Progenitor cell of endocrine pancreas (in vitro differentiated cells): ENCODE measurements around the gene MAD1L1. TPM values are rescaled to one million over a fixed set of nuclear protein-coding genes. Genes with fewer than 3 reads are reported as not detected.

Source experiments
- DNase-seq: peaks from one replicate; pipeline ENCODE4 v3.0.0; 2021; ENCODE audit warnings: low spot score; ENCODE audit not compliant: unreplicated experiment
- H3K27ac Mint-ChIP-seq: 2 replicates; pipeline ENCODE4 v1.8.0; 2021; ENCODE audit warnings: mild to moderate bottlenecking, moderate library complexity, mixed read lengths
- H3K27me3 Mint-ChIP-seq: 2 replicates; pipeline ENCODE4 v1.8.0; 2021; ENCODE audit warnings: mixed read lengths
- H3K36me3 Mint-ChIP-seq: 2 replicates; pipeline ENCODE4 v1.8.0; 2022; ENCODE audit warnings: mixed read lengths; ENCODE audit not compliant: insufficient read depth
- H3K4me1 Mint-ChIP-seq: 2 replicates; pipeline ENCODE4 v1.8.0; 2021; ENCODE audit warnings: low read depth, mixed read lengths
- H3K4me3 Mint-ChIP-seq: 2 replicates; pipeline ENCODE4 v1.8.0; 2021; ENCODE audit warnings: low read depth, mild to moderate bottlenecking, moderate library complexity, mixed read lengths
- H3K9me3 Mint-ChIP-seq: 2 replicates; pipeline ENCODE4 v1.8.0; 2021; ENCODE audit warnings: low read depth, mixed read lengths
- total RNA-seq: library from RNA; stranded (reverse); gene quantifications from 2 replicates; pipeline ENCODE4 v1.2.1, GENCODE V29; 2021
- TF ChIP-seq, protein P1 (sequence below): fragments of 200-600 bp; sonication (generic); IDR thresholded peaks from one replicate; pipeline ENCODE4 v1.5.0; 2021; ENCODE audit warnings: antibody characterized with exemption, mild to moderate bottlenecking; ENCODE audit not compliant: unreplicated experiment

The MAD1L1 gene
- total RNA-seq, 1 donor from 2014 or later = 49.8 TPM

DNA sequence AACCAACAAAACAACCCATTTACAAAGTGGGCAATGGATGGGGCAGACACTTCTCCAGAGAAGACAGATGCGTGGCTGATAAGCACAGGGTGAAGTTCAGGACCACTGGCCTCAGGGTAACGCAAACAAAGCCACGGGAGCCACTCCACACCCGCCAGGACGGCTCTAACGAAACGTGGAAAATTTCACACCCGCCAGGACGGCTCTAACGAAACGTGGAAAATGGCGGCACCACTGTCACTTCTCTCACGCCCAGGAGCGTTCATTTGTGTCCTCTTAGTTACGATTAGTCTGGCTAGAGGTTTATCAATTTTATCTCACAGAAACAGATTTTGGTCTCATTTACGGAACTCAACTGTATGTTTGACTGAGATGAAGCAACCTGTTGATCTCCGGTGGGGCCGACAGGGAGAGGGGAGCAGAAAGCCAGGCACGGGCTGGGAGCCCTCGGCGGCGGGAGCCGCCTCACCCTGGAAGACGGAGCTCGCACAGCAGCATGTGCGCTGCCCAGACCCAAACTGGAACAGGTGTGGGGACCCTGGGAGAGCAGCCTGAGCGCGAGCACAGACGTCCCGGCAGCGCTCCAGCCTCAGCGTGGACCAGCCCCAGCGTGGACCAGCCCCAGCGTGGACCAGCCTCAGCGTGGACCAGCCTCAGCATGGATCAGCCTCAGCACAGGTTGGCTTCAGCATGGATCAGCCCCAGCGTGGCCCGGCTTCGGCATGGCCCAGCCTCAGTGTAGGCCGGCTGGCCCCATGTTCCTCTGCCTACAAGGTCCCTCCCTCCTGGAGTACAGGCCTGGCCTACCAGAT is 243.5 kb downstream of the MAD1L1 start:
- Mint-ChIP-seq H3K9me3 (no peaks in the 10 kb centered on the region), H3K4me3 (no peak overlapping the region), H3K27ac (no peak overlapping the region), H3K36me3 (peaks cover 5% of the 10 kb centered on the region), H3K27me3 (no peaks in the 10 kb centered on the region), H3K4me1 (peaks cover 2% of the 10 kb centered on the region)
- TF ChIP-seq, protein P1, sequence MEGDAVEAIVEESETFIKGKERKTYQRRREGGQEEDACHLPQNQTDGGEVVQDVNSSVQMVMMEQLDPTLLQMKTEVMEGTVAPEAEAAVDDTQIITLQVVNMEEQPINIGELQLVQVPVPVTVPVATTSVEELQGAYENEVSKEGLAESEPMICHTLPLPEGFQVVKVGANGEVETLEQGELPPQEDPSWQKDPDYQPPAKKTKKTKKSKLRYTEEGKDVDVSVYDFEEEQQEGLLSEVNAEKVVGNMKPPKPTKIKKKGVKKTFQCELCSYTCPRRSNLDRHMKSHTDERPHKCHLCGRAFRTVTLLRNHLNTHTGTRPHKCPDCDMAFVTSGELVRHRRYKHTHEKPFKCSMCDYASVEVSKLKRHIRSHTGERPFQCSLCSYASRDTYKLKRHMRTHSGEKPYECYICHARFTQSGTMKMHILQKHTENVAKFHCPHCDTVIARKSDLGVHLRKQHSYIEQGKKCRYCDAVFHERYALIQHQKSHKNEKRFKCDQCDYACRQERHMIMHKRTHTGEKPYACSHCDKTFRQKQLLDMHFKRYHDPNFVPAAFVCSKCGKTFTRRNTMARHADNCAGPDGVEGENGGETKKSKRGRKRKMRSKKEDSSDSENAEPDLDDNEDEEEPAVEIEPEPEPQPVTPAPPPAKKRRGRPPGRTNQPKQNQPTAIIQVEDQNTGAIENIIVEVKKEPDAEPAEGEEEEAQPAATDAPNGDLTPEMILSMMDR = no peak
- DNase-seq = no peak

DNA sequence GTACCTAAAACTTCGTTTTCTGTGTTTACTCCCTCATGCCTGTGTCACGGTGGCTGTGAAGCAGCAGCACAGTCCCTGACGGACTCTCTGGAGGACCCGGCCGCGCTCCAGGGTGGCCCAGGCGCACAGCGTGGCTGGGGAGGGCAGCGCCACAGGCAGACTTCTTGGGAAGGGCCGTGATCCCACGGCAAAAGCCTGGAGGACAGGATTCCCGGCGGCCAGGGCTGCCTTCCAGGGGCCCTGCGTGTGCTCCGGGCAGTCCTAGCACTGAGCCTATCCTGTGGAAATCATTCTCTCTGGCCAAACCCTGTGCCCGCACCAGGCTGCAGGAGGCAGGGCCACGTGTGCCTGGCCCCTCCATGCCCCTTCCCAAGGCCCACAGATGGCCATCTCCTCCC is 244.2 kb downstream of the MAD1L1 start:
- DNase-seq = no peak
- peaks cover 5% of the 10 kb centered on the region for H3K4me1 Mint-ChIP-seq
- TF ChIP-seq, protein P1 = no peak
- H3K4me3 Mint-ChIP-seq = no peak overlapping the region
- H3K27me3 Mint-ChIP-seq = no peaks in the 10 kb centered on the region
- no peaks in the 10 kb centered on the region for H3K9me3 Mint-ChIP-seq
- H3K27ac Mint-ChIP-seq = no peak overlapping the region
- H3K36me3 Mint-ChIP-seq = peaks cover 5% of the 10 kb centered on the region

GRCh38 chr7:1987591-1988532 is 244.9 kb downstream of the MAD1L1 start:
- no peaks in the 10 kb centered on the region for H3K9me3 Mint-ChIP-seq
- H3K27ac Mint-ChIP-seq = no peak overlapping the region
- no peak for DNase-seq
- peaks cover 5% of the 10 kb centered on the region for H3K36me3 Mint-ChIP-seq
- TF ChIP-seq, protein P1 = no peak
- H3K4me3 Mint-ChIP-seq = no peak overlapping the region
- no peaks in the 10 kb centered on the region for H3K27me3 Mint-ChIP-seq
- H3K4me1 Mint-ChIP-seq = peaks cover 9% of the 10 kb centered on the region

DNA sequence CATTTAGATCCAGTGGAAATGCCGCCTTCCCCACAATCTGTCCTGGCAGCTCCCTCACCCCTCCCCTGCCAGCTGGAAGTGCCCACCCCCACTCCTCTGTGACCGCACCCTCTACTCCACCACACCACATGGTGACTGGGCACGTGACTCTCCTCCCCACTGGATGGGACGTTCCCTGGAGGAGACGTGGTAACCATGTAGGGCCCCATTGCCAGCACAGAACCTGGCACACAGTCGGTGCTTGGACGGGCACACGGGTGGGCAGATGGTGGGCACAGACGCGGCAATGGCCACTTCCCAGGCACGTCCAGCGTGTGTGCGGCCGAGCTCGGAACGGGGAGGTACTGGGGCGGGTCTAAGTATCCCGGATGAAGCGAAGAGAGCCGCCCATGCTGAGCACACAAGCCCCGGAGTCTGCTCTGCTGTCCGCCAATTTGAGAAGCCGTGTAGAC is 245.6 kb downstream of the MAD1L1 start:
- Mint-ChIP-seq H3K4me1 (peaks cover 9% of the 10 kb centered on the region), H3K36me3 (peaks cover 5% of the 10 kb centered on the region), H3K27ac (no peak overlapping the region), H3K4me3 (no peak overlapping the region), H3K27me3 (no peaks in the 10 kb centered on the region), H3K9me3 (no peaks in the 10 kb centered on the region)
- DNase-seq = no peak
- TF ChIP-seq, protein P1 = no peak

DNA sequence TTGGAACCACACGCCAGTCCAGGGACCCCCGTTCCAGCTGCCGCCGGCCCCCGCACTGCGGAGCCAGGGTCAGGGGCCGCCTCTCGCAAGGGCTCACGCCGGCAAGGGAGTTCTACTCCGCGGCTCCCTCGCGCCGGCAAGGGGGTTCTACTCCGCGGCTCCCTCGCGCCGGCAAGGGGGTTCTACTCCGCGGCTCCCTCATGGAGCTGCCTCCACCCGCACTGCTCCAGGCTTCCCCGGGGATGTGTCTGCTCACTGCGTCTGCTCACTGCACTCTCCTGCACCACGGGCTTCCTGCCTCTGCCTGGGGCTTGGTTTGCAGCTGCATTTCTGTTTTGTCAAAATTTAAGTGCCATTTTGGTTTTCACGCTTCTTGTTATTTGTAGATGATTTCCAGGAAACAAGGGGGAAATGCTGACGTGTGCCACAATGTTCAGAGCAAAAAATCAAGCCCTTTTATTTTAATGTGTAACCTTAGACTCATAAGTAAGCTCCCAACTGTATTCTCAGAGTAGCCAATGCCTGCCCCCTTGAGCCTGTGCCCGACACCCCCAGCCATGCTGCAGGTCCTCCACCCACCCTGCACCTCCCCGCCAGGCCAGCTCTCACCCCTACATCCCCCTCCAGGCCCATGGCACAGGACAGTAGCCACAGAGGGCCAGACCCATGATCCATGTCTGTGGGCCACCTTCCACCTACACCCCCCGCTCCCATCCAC is 246.2 kb downstream of the MAD1L1 start:
- Mint-ChIP-seq H3K4me1 (peaks cover 9% of the 10 kb centered on the region), H3K9me3 (no peaks in the 10 kb centered on the region), H3K27ac (no peak overlapping the region), H3K4me3 (no peak overlapping the region), H3K27me3 (no peaks in the 10 kb centered on the region), H3K36me3 (peaks cover 5% of the 10 kb centered on the region)
- TF ChIP-seq, protein P1 = no peak
- DNase-seq = no peak
